Mammary epithelial cell (primary cell): Measurements from ENCODE around the gene TMEM106C.

ENCODE experiments used
- CTCF ChIP-seq, 2 donors: IDR thresholded peaks in 1 of 2; conservative IDR thresholded peaks in 1 of 2; 2 replicates each; pipeline ENCODE4 v1.5.1; 2011 to 2012; ENCODE audit warnings: inconsistent platforms in 2 of 2, low read length in 2 of 2, mild to moderate bottlenecking in 2 of 2, control low read depth in 1 of 2, low read depth in 1 of 2; ENCODE audit not compliant: insufficient read depth in 1 of 2; ENCODE audit errors: extremely low read depth in 1 of 2
- EZH2 ChIP-seq: IDR thresholded peaks from 2 replicates; pipeline ENCODE4 v1.6.1; 2012; ENCODE audit warnings: low read length, inconsistent platforms, borderline replicate concordance

GRCh38 chr12:48000878-48001504, 37.6 kb downstream of the TMEM106C start:
- TF ChIP-seq CTCF (conservative IDR thresholded peaks at IDR 0.05 in 1 of 2, IDR thresholded peaks at IDR 0.05 in 1 of 2; ENCODE audit: extremely low read depth in 1 of 2, insufficient read depth in 1 of 2, low read depth in 1 of 2, low read length in 2 of 2) (peak; percentile 10 to 57), EZH2 (no peak)
